GM12873 (cell line): ENCODE measurements around the gene ADGRA1.

Source experiments
- CTCF ChIP-seq: IDR thresholded peaks from 2 replicates; pipeline ENCODE4 v1.5.1; 2012; ENCODE audit warnings: low read depth, mild to moderate bottlenecking, moderate library complexity, low read length, control low read depth; ENCODE audit not compliant: insufficient read depth; ENCODE audit errors: missing control alignments

ADGRA1 gene

GRCh38 chr10:133071733-133072132 lies 16.0 kb upstream of the ADGRA1 start:
- no peak for TF ChIP-seq CTCF

GRCh38 chr10:133072196-133072595 lies 15.5 kb upstream of the ADGRA1 start:
- no peak for TF ChIP-seq CTCF

- TF ChIP-seq CTCF, result no peak
Observed at GRCh38 chr10:133072720-133073390, 14.9 kb upstream of the ADGRA1 start.

- TF ChIP-seq CTCF, result no peak
Observed at GRCh38 chr10:133075346-133076137, 12.2 kb upstream of the ADGRA1 start.

GRCh38 chr10:133076274-133077038 lies 11.3 kb upstream of the ADGRA1 start:
- TF ChIP-seq CTCF, result no peak

GRCh38 chr10:133079836-133080682 lies 7.7 kb upstream of the ADGRA1 start:
- no peak for TF ChIP-seq CTCF
